A549 (cell line): Measurements from ENCODE around the gene NDRG2. TPM values are rescaled to one million over a fixed set of nuclear protein-coding genes. Genes with fewer than 3 reads are reported as not detected.

Experiments
- ATAC-seq, 2 experiments: fragments of 200-7000 bp in 1 of 2; fragments of >200 bp in 1 of 2; cut with Nextera tagmentation in 1 of 2; cut with Tn5 transposase in 1 of 2; 3 replicates each; pipeline versions ENCODE4 v1.8.0 to v1.9.1; 2018 to 2020; ENCODE audit warnings: mild to moderate bottlenecking in 1 of 2, moderate library complexity in 1 of 2
- CTCF ChIA-PET: fragments of 300-600 bp; sonication (Branson Sonifier 250); formaldehyde crosslinking; extraction: SDS; loops from one replicate; lab custom pipeline; 2021; ENCODE audit warnings: antibody characterized with exemption, inconsistent platforms; lab: Yijun Ruan, JAX
- POLR2A ChIA-PET: fragments of 350-600 bp; formaldehyde crosslinking; extraction: SDS; loops from one replicate; lab custom pipeline; 2021; ENCODE audit warnings: antibody characterized with exemption, inconsistent platforms; lab: Yijun Ruan, JAX
- DNase-seq, 2 experiments: peaks; one replicate each; pipeline versions ENCODE4 v3.0.0 to v3.0.0-alpha.2; 2011 to 2016; ENCODE audit warnings: low read depth in 1 of 2, low spot score in 1 of 2
- FAIRE-seq: peaks from 2 replicates; lab custom pipeline; 2011; peaks lifted over from hg19 to GRCh38; lab: Jason Lieb, UNC
- H3K27ac ChIP-seq, 2 experiments: fragments of >200 bp; sonication (Bioruptor Twin); formaldehyde crosslinking; 3 replicates each; pipeline ENCODE4 v1.5.1; 2016 to 2017
- H3K4me1 ChIP-seq: fragments of >200 bp; sonication (Bioruptor Twin); formaldehyde crosslinking; 3 replicates; pipeline ENCODE4 v1.6.1; 2016
- H3K4me2 ChIP-seq: fragments of >200 bp; sonication (Bioruptor Twin); formaldehyde crosslinking; 3 replicates; pipeline ENCODE4 v1.6.1; 2016
- H3K4me3 ChIP-seq: fragments of >200 bp; sonication (Bioruptor Twin); formaldehyde crosslinking; 3 replicates; pipeline ENCODE4 v1.5.1; 2016
- H3K9me3 ChIP-seq: fragments of >200 bp; sonication (Bioruptor Twin); formaldehyde crosslinking; 3 replicates; pipeline ENCODE4 v1.6.1; 2016
- CEBPB ChIP-seq, 2 experiments: fragments of >200 bp in 1 of 2; sonication (Bioruptor Twin) in 1 of 2; formaldehyde crosslinking in 1 of 2; IDR thresholded peaks; 2 replicates each; pipeline ENCODE4 v1.6.1; 2012 to 2016
- EHF ChIP-seq: fragments of 250-450 bp; sonication (Bioruptor Pico); IDR thresholded peaks from 2 replicates; pipeline ENCODE4 v1.5.0; 2020; ENCODE audit warnings: mild to moderate bottlenecking
- EHMT2 ChIP-seq: fragments of 200-600 bp; sonication (generic); IDR thresholded peaks from 2 replicates; pipeline ENCODE4 v1.6.1; 2016; ENCODE audit warnings: antibody characterized with exemption, low read depth, mild to moderate bottlenecking, moderate library complexity
- EP300 ChIP-seq, 2 experiments: fragments of >200 bp; sonication (Bioruptor Twin); formaldehyde crosslinking; IDR thresholded peaks; 2 replicates in 1 of 2; 3 replicates in 1 of 2; pipeline ENCODE4 v1.6.1; 2016 to 2017
- ESRRA ChIP-seq: fragments of 150-350 bp; IDR thresholded peaks from 2 replicates; pipeline ENCODE4 v1.6.1; 2014; ENCODE audit warnings: mild to moderate bottlenecking, low read length, borderline replicate concordance
- HEYL ChIP-seq: fragments of 250-450 bp; sonication (Bioruptor Pico); IDR thresholded peaks from 2 replicates; pipeline ENCODE4 v1.8.0; 2021; ENCODE audit warnings: mild to moderate bottlenecking, moderate library complexity
- HOXA7 ChIP-seq: fragments of 250-450 bp; sonication (Bioruptor Pico); IDR thresholded peaks from 2 replicates; pipeline ENCODE4 v1.5.0; 2020; ENCODE audit warnings: mild to moderate bottlenecking, moderate library complexity
- HOXB13 ChIP-seq: fragments of 250-450 bp; sonication (Bioruptor Pico); IDR thresholded peaks from 2 replicates; pipeline ENCODE4 v1.5.0; 2020; ENCODE audit warnings: low read depth, mild to moderate bottlenecking, moderate library complexity
- JUN ChIP-seq, 2 experiments: fragments of >200 bp; sonication (Bioruptor Twin); formaldehyde crosslinking; IDR thresholded peaks; 2 replicates in 1 of 2; 3 replicates in 1 of 2; pipeline ENCODE4 v1.6.1; 2016 to 2017
- KDM1A ChIP-seq: fragments of 200-600 bp; sonication (generic); IDR thresholded peaks from 2 replicates; pipeline ENCODE4 v1.6.1; 2016; ENCODE audit warnings: low read depth, mild to moderate bottlenecking
- POLR2A ChIP-seq: IDR thresholded peaks from 2 replicates; pipeline ENCODE4 v1.6.1; 2012; ENCODE audit warnings: mild to moderate bottlenecking, low read length
- RCOR1 ChIP-seq: fragments of 150-350 bp; IDR thresholded peaks from 2 replicates; pipeline ENCODE4 v1.6.1; 2014; ENCODE audit warnings: antibody characterized with exemption, low read length, low read depth
- RFX5 ChIP-seq: fragments of 450-650 bp; IDR thresholded peaks from 2 replicates; pipeline ENCODE4 v1.7.1; 2014; ENCODE audit warnings: antibody characterized with exemption, mild to moderate bottlenecking, moderate library complexity
- RNF2 ChIP-seq: fragments of 200-600 bp; sonication (generic); IDR thresholded peaks from 2 replicates; pipeline ENCODE4 v1.6.1; 2016; ENCODE audit warnings: low read depth, mild to moderate bottlenecking, antibody characterized with exemption, moderate library complexity, borderline replicate concordance
- SREBF2 ChIP-seq: fragments of 450-650 bp; IDR thresholded peaks from 2 replicates; pipeline ENCODE4 v1.6.1; 2014; ENCODE audit warnings: mild to moderate bottlenecking, moderate library complexity
- ZNF302 ChIP-seq: fragments of 250-450 bp; sonication (Bioruptor Pico); IDR thresholded peaks from 2 replicates; pipeline ENCODE4 v1.9.0; 2021; ENCODE audit warnings: inconsistent platforms, mild to moderate bottlenecking, moderate library complexity
- ZSCAN20 ChIP-seq: fragments of 250-450 bp; sonication (Bioruptor Pico); IDR thresholded peaks from 2 replicates; pipeline ENCODE4 v1.8.0; 2022; ENCODE audit warnings: mild to moderate bottlenecking, moderate library complexity
- WGBS: methylation state at CpG from one replicate; pipeline ENCODE4 v1.1.6; 2017; ENCODE audit errors: missing lambda C conversion rate; 5-methylcytosine and 5-hydroxymethylcytosine counted together
- polyA plus RNA-seq, 4 experiments: library from polyadenylated mRNA; depleted of rRNA in 3 of 4; stranded (reverse); fragments of >200 nt; fragmentation: RNase III in 1 of 4; extraction: RNeasy Plus Mini Kit Qiagen cat#74134 plus additional on column Dnase treatment in 1 of 4; gene quantifications; 2 replicates in 3 of 4; 3 replicates in 1 of 4; pipeline ENCODE4 v1.2.3, GENCODE V29; 2011 to 2017
- TF ChIP-seq, protein P1 (sequence below): fragments of 150-350 bp; IDR thresholded peaks from 2 replicates; pipeline ENCODE4 v1.6.1; 2014; ENCODE audit warnings: low read depth, mild to moderate bottlenecking, low read length
- TF ChIP-seq, protein P2 (sequence below): fragments of >200 bp; sonication (Bioruptor Twin); formaldehyde crosslinking; IDR thresholded peaks from 3 replicates; pipeline ENCODE4 v1.5.1; 2016
- TF ChIP-seq, protein P3 (sequence below): IDR thresholded peaks from 2 replicates; pipeline ENCODE4 v1.6.1; 2012

NDRG2 gene
- polyA plus RNA-seq, 2 of the 4 experiments (the other 2 are of a cell fraction), result 4.7 to 6.8 TPM

DNA sequence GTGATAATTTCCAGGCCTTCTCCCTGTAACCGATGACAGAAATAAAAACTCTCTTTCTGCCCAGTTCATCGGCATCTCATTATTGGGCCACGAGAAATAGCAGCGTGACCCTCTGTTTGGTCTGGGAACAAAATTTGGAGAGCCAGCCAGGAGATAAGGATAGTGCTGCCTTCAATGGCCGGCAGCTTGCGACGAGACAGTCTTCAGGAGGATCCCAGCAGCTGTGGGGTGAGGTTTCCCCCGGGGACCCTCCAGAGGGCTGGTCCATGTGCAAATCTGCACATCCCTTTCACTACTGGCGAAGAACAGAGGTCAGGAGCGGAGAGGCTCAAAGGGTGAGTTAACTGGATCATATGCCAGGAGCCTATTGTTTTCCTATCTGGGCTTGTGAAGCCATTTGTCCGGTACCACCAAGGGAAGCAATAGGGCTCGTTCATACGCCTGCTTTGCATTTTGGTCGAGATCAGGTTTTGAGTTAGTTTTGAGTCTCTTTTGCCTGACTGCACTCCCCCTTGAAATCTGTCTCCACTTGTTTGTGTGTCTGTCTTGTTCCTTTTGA, 21.0 kb downstream of the NDRG2 start:
- Histone ChIP-seq H3K4me2 (no peak overlapping the region), H3K9me3 (no peaks in the 10 kb centered on the region), H3K27ac (no peak overlapping the region), H3K4me1 (no peaks in the 10 kb centered on the region), H3K4me3 (no peak overlapping the region)
- FAIRE-seq, result no peak
- POLR2A ChIA-PET, result no interaction called here
- CTCF ChIA-PET, result interaction anchor here (1.0 to 10.9 kb wide), 10 partner anchors 10 to 228 kb away, joined by 3 to 185 read pairs (median 7); partner anchors contain the start of gene METTL17
- TF ChIP-seq JUN (IDR thresholded peaks at IDR 0.05), result no peak
- no peak for TF ChIP-seq CEBPB (IDR thresholded peaks at IDR 0.05)
- TF ChIP-seq, protein P1, sequence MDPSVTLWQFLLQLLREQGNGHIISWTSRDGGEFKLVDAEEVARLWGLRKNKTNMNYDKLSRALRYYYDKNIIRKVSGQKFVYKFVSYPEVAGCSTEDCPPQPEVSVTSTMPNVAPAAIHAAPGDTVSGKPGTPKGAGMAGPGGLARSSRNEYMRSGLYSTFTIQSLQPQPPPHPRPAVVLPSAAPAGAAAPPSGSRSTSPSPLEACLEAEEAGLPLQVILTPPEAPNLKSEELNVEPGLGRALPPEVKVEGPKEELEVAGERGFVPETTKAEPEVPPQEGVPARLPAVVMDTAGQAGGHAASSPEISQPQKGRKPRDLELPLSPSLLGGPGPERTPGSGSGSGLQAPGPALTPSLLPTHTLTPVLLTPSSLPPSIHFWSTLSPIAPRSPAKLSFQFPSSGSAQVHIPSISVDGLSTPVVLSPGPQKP, result no peak
- no peak for TF ChIP-seq EP300 (IDR thresholded peaks at IDR 0.05)
- TF ChIP-seq, protein P2, sequence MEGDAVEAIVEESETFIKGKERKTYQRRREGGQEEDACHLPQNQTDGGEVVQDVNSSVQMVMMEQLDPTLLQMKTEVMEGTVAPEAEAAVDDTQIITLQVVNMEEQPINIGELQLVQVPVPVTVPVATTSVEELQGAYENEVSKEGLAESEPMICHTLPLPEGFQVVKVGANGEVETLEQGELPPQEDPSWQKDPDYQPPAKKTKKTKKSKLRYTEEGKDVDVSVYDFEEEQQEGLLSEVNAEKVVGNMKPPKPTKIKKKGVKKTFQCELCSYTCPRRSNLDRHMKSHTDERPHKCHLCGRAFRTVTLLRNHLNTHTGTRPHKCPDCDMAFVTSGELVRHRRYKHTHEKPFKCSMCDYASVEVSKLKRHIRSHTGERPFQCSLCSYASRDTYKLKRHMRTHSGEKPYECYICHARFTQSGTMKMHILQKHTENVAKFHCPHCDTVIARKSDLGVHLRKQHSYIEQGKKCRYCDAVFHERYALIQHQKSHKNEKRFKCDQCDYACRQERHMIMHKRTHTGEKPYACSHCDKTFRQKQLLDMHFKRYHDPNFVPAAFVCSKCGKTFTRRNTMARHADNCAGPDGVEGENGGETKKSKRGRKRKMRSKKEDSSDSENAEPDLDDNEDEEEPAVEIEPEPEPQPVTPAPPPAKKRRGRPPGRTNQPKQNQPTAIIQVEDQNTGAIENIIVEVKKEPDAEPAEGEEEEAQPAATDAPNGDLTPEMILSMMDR, result no peak
- TF ChIP-seq ESRRA, result no peak
- no peak for TF ChIP-seq HOXB13
- no peak for TF ChIP-seq EHF (CRISPR knock-in tag)
- TF ChIP-seq RFX5, result no peak
- no peak for TF ChIP-seq SREBF2
- ATAC-seq, result no peak
- WGBS, result 82% methylated on average over 14 of the region's 14 CpGs
- no peak for DNase-seq

DNA sequence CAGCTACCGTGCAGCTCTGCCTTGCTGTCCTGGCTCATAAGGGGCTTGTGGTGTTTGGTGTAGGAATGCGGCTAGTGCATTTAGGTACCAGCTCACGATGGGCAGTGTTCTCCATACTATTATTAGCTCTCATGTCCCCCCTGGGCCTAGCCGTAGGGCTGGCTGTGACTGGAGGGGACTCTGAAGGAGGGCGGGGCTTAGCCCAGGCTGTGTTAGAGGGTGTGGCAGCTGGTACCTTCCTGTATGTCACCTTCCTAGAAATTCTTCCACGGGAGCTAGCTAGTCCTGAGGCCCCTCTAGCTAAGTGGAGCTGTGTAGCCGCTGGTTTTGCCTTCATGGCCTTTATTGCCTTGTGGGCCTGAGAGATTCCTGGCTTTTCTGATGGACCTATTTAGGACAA, 23.6 kb downstream of the NDRG2 start:
- FAIRE-seq (no peak), DNase-seq (no peak)
- Histone ChIP-seq H3K4me1 (no peaks in the 10 kb centered on the region), H3K27ac (no peak overlapping the region), H3K4me2 (no peak overlapping the region)
- CTCF ChIA-PET, result interaction anchor here (0.9 to 10.9 kb wide), 5 partner anchors 16 to 91 kb away, joined by 3 to 185 read pairs (median 7); no protein-coding TSS in a partner anchor
- TF ChIP-seq JUN (IDR thresholded peaks at IDR 0.05) (no peak), EHMT2 (no peak), ZSCAN20 (CRISPR knock-in tag) (no peak), RCOR1 (no peak), ZNF302 (CRISPR knock-in tag) (no peak), POLR2A (no peak), HOXA7 (CRISPR knock-in tag) (no peak), KDM1A (no peak), RNF2 (no peak), EHF (CRISPR knock-in tag) (no peak), HEYL (CRISPR knock-in tag) (no peak)
- TF ChIP-seq, protein P1, result no peak
- TF ChIP-seq, protein P3, sequence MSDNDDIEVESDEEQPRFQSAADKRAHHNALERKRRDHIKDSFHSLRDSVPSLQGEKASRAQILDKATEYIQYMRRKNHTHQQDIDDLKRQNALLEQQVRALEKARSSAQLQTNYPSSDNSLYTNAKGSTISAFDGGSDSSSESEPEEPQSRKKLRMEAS, result no peak
- TF ChIP-seq, all 56 proteins: peak for 0
- no peak for ATAC-seq
- H3K9me3 ChIP-seq, result no peaks in the 10 kb centered on the region
- no peak overlapping the region for H3K4me3 ChIP-seq
- POLR2A ChIA-PET, result no interaction called here
- 72% methylated on average over 5 of the region's 7 CpGs for WGBS
